ENCODE data around the gene CCDC187. TPM values are rescaled to one million over a fixed set of nuclear protein-coding genes. Genes with fewer than 3 reads are reported as not detected.

The CCDC187 gene
- total RNA-seq, 1 donor from 2014 or later: 0.07 TPM

GRCh38 chr9:136307215-136307750 lies 3.4 kb upstream of the CCDC187 start:
- H3K36me3 Mint-ChIP-seq (ENCODE audit: low read depth): no peaks in the 10 kb centered on the region
- H3K4me3 Mint-ChIP-seq: no peak overlapping the region
- no peak overlapping the region for H3K27ac Mint-ChIP-seq (ENCODE audit: unreplicated experiment)
- no peaks in the 10 kb centered on the region for H3K9me3 Mint-ChIP-seq
- TF ChIP-seq CTCF (conservative IDR thresholded peaks at IDR 0.05): no peak
- no peaks in the 10 kb centered on the region for H3K4me1 Mint-ChIP-seq
- no peaks in the 10 kb centered on the region for H3K27me3 Mint-ChIP-seq (ENCODE audit: low read depth)
- DNase-seq (ENCODE audit: low read depth, low spot score): no peak

- H3K4me1 Mint-ChIP-seq: no peaks in the 10 kb centered on the region
- H3K36me3 Mint-ChIP-seq (ENCODE audit: low read depth): no peaks in the 10 kb centered on the region
- no peak for TF ChIP-seq CTCF (conservative IDR thresholded peaks at IDR 0.05)
- DNase-seq (ENCODE audit: low read depth, low spot score): no peak
- H3K27me3 Mint-ChIP-seq (ENCODE audit: low read depth): no peaks in the 10 kb centered on the region
- no peak overlapping the region for H3K27ac Mint-ChIP-seq (ENCODE audit: unreplicated experiment)
- no peak overlapping the region for H3K4me3 Mint-ChIP-seq
- H3K9me3 Mint-ChIP-seq: no peaks in the 10 kb centered on the region
Measured at GRCh38 chr9:136306211-136307208, 2.6 kb upstream of the CCDC187 start.

DNA sequence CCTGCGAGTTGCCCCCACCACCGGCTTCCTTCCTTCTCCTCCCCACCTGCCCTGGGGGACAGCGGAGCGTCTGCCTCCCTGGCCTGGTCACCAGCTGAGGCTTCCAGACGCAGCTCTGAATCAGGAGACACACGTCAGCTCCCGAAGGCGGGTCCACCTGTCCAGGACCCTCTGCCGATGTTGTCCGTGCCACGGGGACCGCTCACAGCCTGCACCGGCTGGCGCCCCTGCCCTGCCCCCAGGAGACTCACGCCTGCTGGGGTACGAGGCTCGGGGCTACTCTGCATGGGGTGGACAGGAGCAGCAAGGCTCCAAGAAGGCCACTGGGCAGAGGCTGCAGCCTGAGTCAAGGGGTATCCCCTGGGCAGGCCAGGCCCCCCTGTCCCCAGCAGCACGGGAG lies 1.9 kb upstream of the CCDC187 start:
- H3K27me3 Mint-ChIP-seq (ENCODE audit: low read depth): no peaks in the 10 kb centered on the region
- no peak for TF ChIP-seq CTCF (conservative IDR thresholded peaks at IDR 0.05)
- no peak overlapping the region for H3K27ac Mint-ChIP-seq (ENCODE audit: unreplicated experiment)
- no peak for DNase-seq (ENCODE audit: low read depth, low spot score)
- no peaks in the 10 kb centered on the region for H3K4me1 Mint-ChIP-seq
- H3K36me3 Mint-ChIP-seq (ENCODE audit: low read depth): no peaks in the 10 kb centered on the region
- H3K9me3 Mint-ChIP-seq: no peaks in the 10 kb centered on the region
- H3K4me3 Mint-ChIP-seq: no peak overlapping the region

DNA sequence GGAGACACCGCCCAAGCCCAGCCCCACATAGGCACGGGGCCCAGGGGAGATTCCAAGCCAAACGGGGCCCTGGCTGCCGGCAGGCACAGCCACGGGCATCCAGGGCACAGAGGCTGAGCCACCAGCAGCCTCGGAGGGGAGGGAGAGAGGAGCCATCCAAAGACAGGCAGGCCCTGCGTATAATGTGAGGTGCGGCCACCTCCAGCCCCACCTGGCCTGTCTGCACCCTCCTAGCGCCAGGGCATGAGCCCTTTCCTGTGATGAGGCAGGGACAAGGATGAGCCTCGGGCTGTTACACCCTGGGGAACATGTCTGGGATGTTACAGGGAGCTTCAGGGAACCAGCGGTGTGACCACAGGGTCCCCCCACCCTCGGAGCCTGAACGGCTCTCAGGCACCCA lies 1.1 kb upstream of the CCDC187 start:
- Mint-ChIP-seq H3K36me3 (ENCODE audit: low read depth) (no peaks in the 10 kb centered on the region), H3K9me3 (no peaks in the 10 kb centered on the region), H3K4me3 (no peak overlapping the region), H3K27ac (ENCODE audit: unreplicated experiment) (no peak overlapping the region), H3K27me3 (ENCODE audit: low read depth) (no peaks in the 10 kb centered on the region), H3K4me1 (no peaks in the 10 kb centered on the region)
- no peak for TF ChIP-seq CTCF (conservative IDR thresholded peaks at IDR 0.05)
- no peak for DNase-seq (ENCODE audit: low read depth, low spot score)

- H3K27ac Mint-ChIP-seq (ENCODE audit: unreplicated experiment): no peak overlapping the region
- H3K9me3 Mint-ChIP-seq: no peaks in the 10 kb centered on the region
- H3K36me3 Mint-ChIP-seq (ENCODE audit: low read depth): no peaks in the 10 kb centered on the region
- H3K4me3 Mint-ChIP-seq: no peak overlapping the region
- no peak for DNase-seq (ENCODE audit: low read depth, low spot score)
- no peaks in the 10 kb centered on the region for H3K4me1 Mint-ChIP-seq
- H3K27me3 Mint-ChIP-seq (ENCODE audit: low read depth): no peaks in the 10 kb centered on the region
- TF ChIP-seq CTCF (conservative IDR thresholded peaks at IDR 0.05): no peak
Measured at GRCh38 chr9:136304456-136304855, 562 bp upstream of the CCDC187 start.

Measured in neural crest cell (in vitro differentiated cells).